NB4 (cell line): ENCODE results near the gene ASB12.

Experiments used
- DNase-seq: peaks from one replicate; pipeline ENCODE4 v3.0.0; 2010; ENCODE audit warnings: low read depth
- H3K4me3 ChIP-seq: one replicate; pipeline ENCODE4 v1.5.1; 2011; ENCODE audit warnings: mild to moderate bottlenecking, low read depth, low read length, moderate library complexity
- CTCF ChIP-seq: IDR thresholded peaks from one replicate; pipeline ENCODE4 v1.5.1; 2012; ENCODE audit warnings: low read depth, low read length
- MYC ChIP-seq: IDR thresholded peaks from 2 replicates; pipeline ENCODE4 v1.6.1; 2011; ENCODE audit warnings: low read depth, low read length
- POLR2A ChIP-seq: IDR thresholded peaks from 2 replicates; pipeline ENCODE4 v1.6.1; 2011; ENCODE audit warnings: mild to moderate bottlenecking; ENCODE audit not compliant: insufficient read length; ENCODE audit errors: extremely low read depth
- TF ChIP-seq, protein P1 (sequence below): IDR thresholded peaks from 2 replicates; pipeline ENCODE4 v1.6.1; 2011; ENCODE audit warnings: low read depth, low read length

ASB12 gene

GRCh38 chrX:64182208-64182607, 48.2 kb downstream of the ASB12 start:
- no peak overlapping the region for H3K4me3 ChIP-seq
- TF ChIP-seq, protein P1, sequence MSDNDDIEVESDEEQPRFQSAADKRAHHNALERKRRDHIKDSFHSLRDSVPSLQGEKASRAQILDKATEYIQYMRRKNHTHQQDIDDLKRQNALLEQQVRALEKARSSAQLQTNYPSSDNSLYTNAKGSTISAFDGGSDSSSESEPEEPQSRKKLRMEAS: no peak
- TF ChIP-seq MYC: no peak
- no peak for TF ChIP-seq CTCF
- no peak for TF ChIP-seq POLR2A
- DNase-seq: no peak

GRCh38 chrX:64176876-64177275, 53.5 kb downstream of the ASB12 start:
- no peak for DNase-seq
- H3K4me3 ChIP-seq: no peak overlapping the region
- TF ChIP-seq CTCF (no peak), MYC (no peak), POLR2A (no peak)
- TF ChIP-seq, protein P1: no peak
